Parathyroid adenoma (tissue), 2 donors: Measurements from ENCODE around the gene PRKAR1B.
"Not testable (repeated sequence)": the region's sequence is repeated elsewhere in the genome, so short reads cannot be mapped to it uniquely, and the experiment has no call there.

Experiments used
- H2AFZ ChIP-seq: fragments of 300-600 bp; sonication (generic); one replicate; pipeline ENCODE4 v1.7.0; 2017; ENCODE audit warnings: antibody characterized with exemption, mild to moderate bottlenecking
- H3K27ac ChIP-seq: fragments of 300-600 bp; sonication (generic); one replicate; pipeline ENCODE4 v1.7.0; 2017
- H3K27me3 ChIP-seq: fragments of 300-600 bp; sonication (generic); one replicate; pipeline ENCODE4 v1.7.0; 2017; ENCODE audit warnings: low read length; ENCODE audit not compliant: control insufficient read depth, insufficient read depth
- H3K36me3 ChIP-seq: fragments of 300-600 bp; sonication (generic); one replicate; pipeline ENCODE4 v1.7.0; 2017; ENCODE audit warnings: low read length; ENCODE audit not compliant: control insufficient read depth, insufficient read depth
- H3K4me1 ChIP-seq: fragments of 300-600 bp; sonication (generic); one replicate; pipeline ENCODE4 v1.7.0; 2017; ENCODE audit warnings: control low read depth
- H3K4me2 ChIP-seq: fragments of 300-600 bp; sonication (generic); one replicate; pipeline ENCODE4 v1.7.0; 2017; ENCODE audit warnings: low read length
- H3K4me3 ChIP-seq: fragments of 300-600 bp; sonication (generic); one replicate; pipeline ENCODE4 v1.7.0; 2017; ENCODE audit warnings: low read depth, low read length
- H3K79me2 ChIP-seq: fragments of 300-600 bp; sonication (generic); one replicate; pipeline ENCODE4 v1.7.0; 2017; ENCODE audit warnings: control low read depth
- H3K9ac ChIP-seq: fragments of 300-600 bp; sonication (generic); one replicate; pipeline ENCODE4 v1.7.0; 2017; ENCODE audit warnings: mild to moderate bottlenecking
- H3K9me3 ChIP-seq: fragments of 300-600 bp; sonication (generic); one replicate; pipeline ENCODE4 v1.7.0; 2017; ENCODE audit warnings: low read length; ENCODE audit not compliant: control insufficient read depth
- TF ChIP-seq, protein P1 (sequence below): fragments of 300-600 bp; sonication (generic); IDR thresholded peaks from one replicate; pipeline ENCODE4 v1.7.0; 2017; ENCODE audit warnings: antibody characterized with exemption, mild to moderate bottlenecking
- donor health status: primary hyperparathyroidism.

Gene PRKAR1B

DNA sequence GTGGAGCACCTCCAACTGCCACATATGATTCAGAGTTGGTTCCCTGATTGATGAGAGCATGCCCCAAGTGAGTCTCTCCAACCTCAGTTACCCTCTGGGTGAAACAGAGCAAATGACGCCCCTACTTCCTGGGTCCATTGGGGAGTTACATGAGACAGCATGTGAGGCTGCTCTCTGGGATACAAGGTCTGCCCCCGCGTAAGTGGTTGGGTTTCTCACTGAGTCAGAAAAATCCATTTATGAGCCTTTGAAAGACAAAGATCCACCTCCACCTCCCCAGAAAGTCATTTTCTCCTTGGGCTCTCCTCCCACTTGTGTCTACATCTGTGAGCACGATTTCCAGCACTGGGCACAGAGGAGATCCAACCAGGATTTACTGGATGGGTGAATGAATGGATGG, 71.3 kb downstream of the PRKAR1B start:
- no peaks in the 10 kb centered on the region for H3K9me3 ChIP-seq
- H3K27me3 ChIP-seq: no peaks in the 10 kb centered on the region
- TF ChIP-seq, protein P1, sequence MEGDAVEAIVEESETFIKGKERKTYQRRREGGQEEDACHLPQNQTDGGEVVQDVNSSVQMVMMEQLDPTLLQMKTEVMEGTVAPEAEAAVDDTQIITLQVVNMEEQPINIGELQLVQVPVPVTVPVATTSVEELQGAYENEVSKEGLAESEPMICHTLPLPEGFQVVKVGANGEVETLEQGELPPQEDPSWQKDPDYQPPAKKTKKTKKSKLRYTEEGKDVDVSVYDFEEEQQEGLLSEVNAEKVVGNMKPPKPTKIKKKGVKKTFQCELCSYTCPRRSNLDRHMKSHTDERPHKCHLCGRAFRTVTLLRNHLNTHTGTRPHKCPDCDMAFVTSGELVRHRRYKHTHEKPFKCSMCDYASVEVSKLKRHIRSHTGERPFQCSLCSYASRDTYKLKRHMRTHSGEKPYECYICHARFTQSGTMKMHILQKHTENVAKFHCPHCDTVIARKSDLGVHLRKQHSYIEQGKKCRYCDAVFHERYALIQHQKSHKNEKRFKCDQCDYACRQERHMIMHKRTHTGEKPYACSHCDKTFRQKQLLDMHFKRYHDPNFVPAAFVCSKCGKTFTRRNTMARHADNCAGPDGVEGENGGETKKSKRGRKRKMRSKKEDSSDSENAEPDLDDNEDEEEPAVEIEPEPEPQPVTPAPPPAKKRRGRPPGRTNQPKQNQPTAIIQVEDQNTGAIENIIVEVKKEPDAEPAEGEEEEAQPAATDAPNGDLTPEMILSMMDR: no peak
- H3K4me3 ChIP-seq: no peak overlapping the region
- H3K27ac ChIP-seq: no peak overlapping the region
- H3K9ac ChIP-seq: no peak overlapping the region
- H3K36me3 ChIP-seq: no peaks in the 10 kb centered on the region
- H2AFZ ChIP-seq: no peak overlapping the region
- no peak overlapping the region for H3K4me2 ChIP-seq
- peaks cover 24% of the 10 kb centered on the region for H3K79me2 ChIP-seq
- H3K4me1 ChIP-seq: no peaks in the 10 kb centered on the region

DNA sequence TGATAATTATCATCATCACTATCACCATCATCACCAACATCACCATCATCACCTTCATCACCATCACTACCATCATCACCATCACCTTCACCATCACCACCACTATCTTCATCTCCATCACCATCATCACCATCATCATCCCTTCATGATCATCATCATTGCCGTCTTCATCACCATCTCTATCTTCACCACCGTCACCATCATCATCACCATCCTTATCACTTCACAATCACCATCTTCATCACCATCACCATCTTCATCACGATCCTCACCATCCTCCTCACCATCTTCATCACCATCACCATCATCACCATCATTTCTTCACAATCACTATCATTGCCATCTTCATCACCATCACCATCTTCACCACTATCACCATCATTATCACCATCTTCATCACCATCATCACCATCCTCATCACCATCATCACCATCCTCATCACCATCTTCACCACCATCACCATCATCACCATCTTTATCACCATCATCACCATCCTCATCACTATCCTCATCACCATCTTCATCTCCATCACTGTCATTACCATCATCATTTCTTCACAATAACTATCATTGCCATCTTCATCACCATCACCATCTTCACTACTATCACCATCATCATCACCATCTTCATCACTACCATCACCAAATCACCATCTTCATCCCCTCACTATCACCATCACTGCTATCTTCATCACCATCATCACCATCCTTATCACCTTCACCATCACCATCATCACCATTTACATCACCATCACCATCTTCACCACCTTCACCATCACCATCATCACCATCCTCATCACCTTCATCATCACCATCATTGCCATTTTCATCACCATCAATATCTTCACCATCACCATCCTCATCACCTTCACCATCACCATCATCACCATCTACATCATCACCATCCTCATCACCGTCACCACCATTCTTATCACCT, 73.0 kb downstream of the PRKAR1B start:
- Histone ChIP-seq H3K27me3 (no peaks in the 10 kb centered on the region), H2AFZ (no peak overlapping the region), H3K27ac (no peak overlapping the region), H3K36me3 (no peaks in the 10 kb centered on the region), H3K4me1 (no peaks in the 10 kb centered on the region), H3K9me3 (no peaks in the 10 kb centered on the region), H3K79me2 (peaks cover 24% of the 10 kb centered on the region), H3K4me3 (no peak overlapping the region), H3K9ac (no peak overlapping the region), H3K4me2 (no peak overlapping the region)
- TF ChIP-seq, protein P1: no peak

DNA sequence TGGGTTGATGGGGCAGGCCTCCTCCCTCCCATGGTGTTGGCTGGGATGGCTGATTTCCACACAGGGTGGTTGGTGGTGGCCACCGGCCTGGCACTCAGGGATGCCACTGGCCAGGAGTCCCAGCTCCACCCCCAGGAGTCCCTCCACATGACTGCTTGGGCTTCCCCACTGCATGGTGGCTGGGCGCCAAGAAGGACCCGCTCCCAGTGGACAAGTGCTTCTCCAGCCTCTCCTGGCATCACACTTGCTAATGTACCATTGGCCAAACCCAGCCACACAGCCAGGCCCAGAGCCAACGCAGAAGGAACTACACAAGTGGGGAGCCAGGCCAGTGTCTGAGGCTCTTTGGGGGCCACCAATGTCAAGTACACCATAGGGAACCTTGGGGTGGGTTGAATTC, 74.2 kb downstream of the PRKAR1B start:
- peaks cover 24% of the 10 kb centered on the region for H3K79me2 ChIP-seq
- H3K9me3 ChIP-seq: no peaks in the 10 kb centered on the region
- H3K27ac ChIP-seq: no peak overlapping the region
- H3K36me3 ChIP-seq: no peaks in the 10 kb centered on the region
- H3K9ac ChIP-seq: no peak overlapping the region
- H3K4me3 ChIP-seq: no peak overlapping the region
- H3K4me1 ChIP-seq: no peaks in the 10 kb centered on the region
- H3K27me3 ChIP-seq: no peaks in the 10 kb centered on the region
- no peak overlapping the region for H2AFZ ChIP-seq
- TF ChIP-seq, protein P1: no peak
- no peak overlapping the region for H3K4me2 ChIP-seq

DNA sequence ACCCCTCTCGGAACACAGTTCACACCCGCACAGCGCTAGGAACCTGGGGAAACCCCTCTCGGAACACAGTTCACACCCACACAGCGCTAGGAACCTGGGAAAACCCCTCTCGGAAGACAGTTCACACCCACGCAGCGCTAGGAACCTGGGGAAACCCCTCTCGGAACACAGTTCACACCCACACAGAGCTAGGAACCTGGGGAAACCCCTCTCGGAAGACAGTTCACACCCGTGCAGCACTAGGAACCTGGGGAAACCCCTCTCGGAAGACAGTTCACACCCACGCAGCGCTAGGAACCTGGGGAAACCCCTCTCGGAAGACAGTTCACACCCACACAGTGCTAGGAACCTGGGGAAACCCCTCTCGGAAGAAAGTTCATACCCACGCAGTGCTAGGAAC, 74.9 kb downstream of the PRKAR1B start:
- not testable (repeated sequence) for H3K9me3 ChIP-seq, H3K9ac ChIP-seq, H3K36me3 ChIP-seq, H3K27me3 ChIP-seq, H3K4me3 ChIP-seq, H2AFZ ChIP-seq, H3K4me1 ChIP-seq, H3K27ac ChIP-seq, H3K4me2 ChIP-seq
- H3K79me2 ChIP-seq: peaks cover 24% of the 10 kb centered on the region

DNA sequence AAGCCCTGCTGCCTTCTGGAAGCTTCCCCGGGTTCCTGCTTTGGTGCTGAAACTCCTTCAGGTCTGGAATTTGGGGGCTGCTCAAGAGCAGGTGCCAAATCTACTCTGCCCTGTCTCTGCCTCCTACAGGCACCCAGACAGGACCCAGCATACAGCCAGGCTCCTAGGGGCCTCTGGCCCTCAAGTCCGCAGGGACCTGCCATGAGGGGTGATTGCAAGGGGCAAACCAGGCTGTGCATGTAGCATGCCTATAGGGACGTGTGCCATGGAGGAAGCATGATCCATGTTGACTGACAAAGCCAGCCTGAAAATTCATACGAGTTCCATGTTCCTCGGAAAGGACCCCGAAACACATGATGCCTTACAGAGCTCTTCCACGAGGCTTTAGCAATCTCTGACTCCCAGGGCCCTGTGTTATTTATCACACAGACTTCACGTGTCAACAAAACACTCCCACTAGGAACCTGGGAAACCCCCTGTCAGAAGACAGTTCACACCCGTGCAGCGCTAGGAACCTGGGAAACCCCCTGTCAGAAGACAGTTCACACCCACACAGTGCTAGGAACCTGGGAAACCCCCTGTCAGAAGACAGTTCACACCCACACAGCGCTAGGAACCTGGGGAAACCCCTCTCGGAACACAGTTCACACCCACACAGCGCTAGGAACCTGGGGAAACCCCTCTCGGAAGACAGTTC, 75.9 kb downstream of the PRKAR1B start:
- H3K27ac ChIP-seq: no peak overlapping the region
- H3K9ac ChIP-seq: no peak overlapping the region

More for the DNA sequence above, 75.9 kb downstream of the PRKAR1B start:
- H3K79me2 ChIP-seq: peaks cover 24% of the 10 kb centered on the region
- TF ChIP-seq, protein P1: no peak
- H3K36me3 ChIP-seq: no peaks in the 10 kb centered on the region
- H3K4me2 ChIP-seq: no peak overlapping the region
- no peak overlapping the region for H3K4me3 ChIP-seq
- no peak overlapping the region for H2AFZ ChIP-seq
- H3K27me3 ChIP-seq: no peaks in the 10 kb centered on the region
- no peaks in the 10 kb centered on the region for H3K4me1 ChIP-seq
- no peaks in the 10 kb centered on the region for H3K9me3 ChIP-seq
